Peyer's patch (tissue), 4 donors: ENCODE data around the gene TNS4. TPM values are rescaled to one million over a fixed set of nuclear protein-coding genes. Genes with fewer than 3 reads are reported as not detected.
A peak's percentile ranks its signal among the peaks of the same experiment; 100 is the strongest.

ENCODE experiments used
- DNase-seq, 3 donors: peaks; one replicate each; pipeline ENCODE4 v3.0.0-alpha.2; 2017 to 2019
- H3K27ac ChIP-seq, 4 donors: fragments of 200-600 bp; sonication (generic); one replicate each; pipeline ENCODE4 v1.5.1; 2016 to 2019
- H3K27me3 ChIP-seq, 2 donors: fragments of 200-600 bp; sonication (generic); one replicate each; pipeline ENCODE4 v1.5.1; 2019
- H3K36me3 ChIP-seq, 3 donors: fragments of 200-600 bp; sonication (generic); one replicate each; pipeline ENCODE4 v1.5.1; 2016 to 2019
- H3K4me1 ChIP-seq, 4 donors: fragments of 200-600 bp; sonication (generic); one replicate each; pipeline ENCODE4 v1.5.1; 2016 to 2019
- H3K4me3 ChIP-seq, 4 donors: fragments of 200-600 bp; sonication (generic); 1 replicate in 3 of 4; 2 replicates in 1 of 4; pipeline ENCODE4 v1.5.1; 2016 to 2019; ENCODE audit warnings: mild to moderate bottlenecking in 1 of 4
- H3K9me3 ChIP-seq, 4 donors: fragments of 200-600 bp; sonication (generic); one replicate each; pipeline ENCODE4 v1.5.1; 2016 to 2019; ENCODE audit warnings: mild to moderate bottlenecking in 1 of 4
- CTCF ChIP-seq, 6 experiments: fragments of 450-650 bp in 4 of 6; fragments of 200-600 bp in 2 of 6; sonication (generic) in 1 of 6; IDR thresholded peaks; one replicate each; pipeline ENCODE4 v1.5.1; 2017 to 2019; ENCODE audit warnings: antibody characterized with exemption in 6 of 6, mild to moderate bottlenecking in 3 of 6, moderate library complexity in 1 of 6
- POLR2A ChIP-seq, 2 donors: fragments of 450-650 bp; IDR thresholded peaks; one replicate each; pipeline ENCODE4 v1.5.1; 2017; ENCODE audit warnings: antibody characterized with exemption in 2 of 2, mild to moderate bottlenecking in 2 of 2, moderate library complexity in 2 of 2
- total RNA-seq, 4 donors: library from RNA; depleted of rRNA; stranded (reverse); fragments of >200 nt; gene quantifications; one replicate each; pipeline ENCODE4 v1.1.0, GENCODE V29; 2016

Gene TNS4
- total RNA-seq, 4 donors from 2014 or later = 0.54 to 2.5 (median 1.7) TPM

DNA sequence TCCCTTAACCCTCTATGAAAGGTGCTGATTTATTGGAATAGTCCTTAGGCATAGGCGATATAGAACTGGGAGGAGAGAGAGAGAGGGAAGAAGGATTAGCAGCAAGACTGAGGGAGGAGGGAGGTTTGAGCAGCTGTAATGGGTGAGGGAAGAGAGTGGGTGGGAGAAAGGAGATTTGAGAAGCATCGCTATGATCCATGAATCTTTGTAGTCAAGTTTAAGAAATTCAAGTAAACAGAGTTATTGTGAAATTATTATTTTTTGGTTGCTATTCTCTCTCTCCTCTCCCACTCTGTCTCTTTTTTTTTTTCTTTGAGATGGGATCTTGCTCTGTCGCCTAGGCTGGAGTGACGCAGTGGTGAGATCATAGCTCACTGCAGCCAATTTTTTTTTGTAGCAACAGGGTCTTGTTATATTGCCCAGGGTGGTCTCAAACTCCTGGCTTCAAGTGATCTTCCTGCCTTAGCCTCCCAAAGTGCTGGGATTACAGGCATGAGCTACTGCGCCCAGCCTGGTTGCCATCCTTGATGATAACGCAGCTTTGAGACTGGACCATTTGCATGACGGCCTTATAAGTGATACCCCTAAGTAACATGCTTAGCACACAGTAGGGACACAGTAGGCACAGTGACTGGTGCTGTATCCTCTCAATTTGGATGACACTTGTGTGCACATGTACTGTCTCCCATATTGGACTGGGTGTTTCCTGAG is 21.0 kb upstream of the TNS4 start:
- DNase-seq = peak in 2 of 3 donors; percentile 6 to 18
- Histone ChIP-seq H3K27ac (peak overlapping the region in 1 of 4 donors; percentile 30), H3K4me1 (no peaks in the 10 kb centered on the region), H3K36me3 (no peaks in the 10 kb centered on the region), H3K4me3 (no peak overlapping the region), H3K9me3 (no peaks in the 10 kb centered on the region), H3K27me3 (no peaks in the 10 kb centered on the region)
- TF ChIP-seq POLR2A (IDR thresholded peaks at IDR 0.05) = no peak
- no peak for TF ChIP-seq CTCF (IDR thresholded peaks at IDR 0.05)

DNA sequence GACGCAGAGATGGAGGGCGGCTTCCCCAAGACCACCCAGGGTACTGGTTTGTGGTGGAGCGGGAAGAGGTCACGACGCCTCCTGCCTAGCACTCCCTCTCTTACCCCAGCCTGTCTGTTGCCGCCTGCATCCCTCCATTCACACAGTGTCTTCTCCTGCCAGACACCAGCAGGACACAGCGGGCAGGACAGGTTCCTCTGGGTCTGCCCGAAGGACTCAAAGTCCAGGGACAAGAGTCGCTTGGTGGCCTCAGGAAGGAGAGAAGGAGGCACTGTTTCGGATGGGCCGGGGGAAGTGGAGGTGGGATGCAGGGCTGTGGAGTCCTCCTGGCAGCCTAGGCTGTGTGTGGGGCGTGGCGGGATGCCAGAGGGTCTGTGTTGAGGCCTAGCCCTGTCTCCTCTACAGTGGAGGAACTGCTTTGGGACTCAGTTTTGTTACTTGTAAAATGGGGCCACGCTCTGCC is 19.6 kb upstream of the TNS4 start:
- Histone ChIP-seq H3K27me3 (no peaks in the 10 kb centered on the region), H3K36me3 (no peaks in the 10 kb centered on the region), H3K4me1 (peaks cover 0 to 12% (median 7%) of the 10 kb centered on the region in 4 donors), H3K4me3 (no peak overlapping the region), H3K27ac (no peak overlapping the region), H3K9me3 (no peaks in the 10 kb centered on the region)
- DNase-seq = peak in 2 of 3 donors; percentile 40 to 44
- TF ChIP-seq POLR2A (IDR thresholded peaks at IDR 0.05) (no peak), CTCF (IDR thresholded peaks at IDR 0.05) (no peak)

DNA sequence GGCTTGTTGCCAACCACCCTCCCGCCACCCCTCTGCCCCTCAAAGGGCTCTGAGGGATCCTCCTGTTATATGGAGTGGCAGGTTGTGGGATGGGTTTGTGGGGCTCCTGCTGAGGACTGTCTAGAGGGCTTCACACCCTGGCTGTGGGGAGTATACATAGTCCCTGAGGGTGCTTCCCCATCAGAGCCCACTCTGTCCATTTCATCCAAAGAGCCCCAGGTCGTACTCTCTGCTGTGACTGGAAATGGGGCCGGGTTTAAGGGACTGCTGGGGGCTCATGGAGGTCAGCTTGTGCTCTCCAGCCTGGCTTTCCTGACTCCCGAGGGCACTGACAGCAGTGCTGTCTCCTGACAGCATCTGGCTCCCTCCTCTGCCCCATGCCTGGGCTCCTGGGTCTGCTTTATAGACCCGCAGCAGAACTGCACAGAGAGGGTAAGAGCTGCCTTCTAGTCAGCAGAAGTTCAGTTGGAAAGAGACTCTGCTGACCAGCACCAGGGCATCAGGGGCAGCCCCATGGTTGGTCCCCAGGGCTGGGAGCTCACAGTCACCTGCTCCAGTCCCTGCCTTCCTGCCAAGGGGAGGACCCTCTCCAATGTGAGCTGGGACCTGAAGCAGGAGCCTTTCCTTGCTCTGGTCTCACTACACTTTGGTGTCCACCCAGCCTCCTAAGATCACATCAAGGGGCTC is 17.8 kb upstream of the TNS4 start:
- Histone ChIP-seq H3K27ac (no peak overlapping the region), H3K36me3 (no peaks in the 10 kb centered on the region), H3K4me3 (no peak overlapping the region), H3K9me3 (no peaks in the 10 kb centered on the region), H3K4me1 (peaks cover 0 to 18% (median 14%) of the 10 kb centered on the region in 4 donors), H3K27me3 (no peaks in the 10 kb centered on the region)
- DNase-seq = peak in 2 of 3 donors; percentile 41 to 42
- TF ChIP-seq POLR2A (IDR thresholded peaks at IDR 0.05) (no peak), CTCF (IDR thresholded peaks at IDR 0.05) (no peak)

- peak in 2 of 3 donors; percentile 62 to 77 for DNase-seq
- TF ChIP-seq POLR2A (IDR thresholded peaks at IDR 0.05) (no peak), CTCF (IDR thresholded peaks at IDR 0.05) (peak in 1 of 6 experiments; percentile 8)
- Histone ChIP-seq H3K4me3 (no peak overlapping the region), H3K9me3 (no peaks in the 10 kb centered on the region), H3K27me3 (no peaks in the 10 kb centered on the region), H3K36me3 (no peaks in the 10 kb centered on the region), H3K27ac (no peak overlapping the region), H3K4me1 (peaks cover 0 to 18% (median 14%) of the 10 kb centered on the region in 4 donors)
These were observed 17.1 kb upstream of the TNS4 start for GRCh38 chr17:40518401-40519088.

DNA sequence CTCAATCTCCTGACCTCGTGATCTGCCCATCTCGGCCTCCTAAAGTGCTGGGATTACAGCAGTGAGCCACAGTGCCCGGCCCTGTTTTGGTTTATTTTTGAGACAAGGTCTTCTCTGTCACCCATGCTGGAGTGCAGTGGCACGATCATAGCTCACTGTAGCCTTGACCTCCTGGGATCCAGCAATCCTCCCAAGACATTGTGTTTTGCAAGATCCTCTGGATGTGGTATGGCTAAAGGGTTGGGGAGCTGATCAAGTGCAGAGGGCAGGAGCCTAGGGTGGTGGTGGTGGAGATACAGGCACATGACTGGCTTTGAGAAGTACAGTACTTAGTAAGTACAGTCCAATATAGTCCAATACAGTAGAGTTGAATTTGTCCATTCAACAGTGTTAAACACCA is 16.6 kb upstream of the TNS4 start:
- Histone ChIP-seq H3K9me3 (no peaks in the 10 kb centered on the region), H3K27me3 (no peaks in the 10 kb centered on the region), H3K4me3 (no peak overlapping the region), H3K36me3 (no peaks in the 10 kb centered on the region), H3K27ac (no peak overlapping the region), H3K4me1 (peaks cover 0 to 18% (median 14%) of the 10 kb centered on the region in 4 donors)
- TF ChIP-seq CTCF (IDR thresholded peaks at IDR 0.05) = no peak
- TF ChIP-seq POLR2A (IDR thresholded peaks at IDR 0.05) = no peak
- DNase-seq = peak in 1 of 3 donors; percentile 42
